OCI-LY1 (cell line): Measurements from ENCODE around the gene ZC2HC1C.

Experiments used
- H2AFZ ChIP-seq: fragments of 200-600 bp; sonication (generic), shearing (Covaris generic); 2 replicates; pipeline ENCODE4 v1.6.0; 2014; ENCODE audit warnings: antibody characterized with exemption, mild to moderate bottlenecking, low read length
- H3F3A ChIP-seq: fragments of 200-600 bp; sonication (generic), shearing (Covaris generic); 2 replicates; pipeline ENCODE4 v1.6.0; 2014; ENCODE audit warnings: mild to moderate bottlenecking, antibody characterized with exemption, low read length, moderate library complexity; ENCODE audit not compliant: insufficient read depth
- H3K27ac ChIP-seq: fragments of 200-600 bp; sonication (generic); 2 replicates; pipeline ENCODE4 v1.5.1; 2014; ENCODE audit warnings: low read length, mixed run types, mild to moderate bottlenecking, low read depth; ENCODE audit not compliant: poor library complexity, severe bottlenecking
- H3K27me3 ChIP-seq: fragments of 200-600 bp; sonication (generic); 2 replicates; pipeline ENCODE4 v1.6.0; 2014; ENCODE audit warnings: antibody characterized with exemption, mild to moderate bottlenecking, low read length, moderate library complexity; ENCODE audit not compliant: insufficient read depth
- H3K36me3 ChIP-seq: fragments of 200-600 bp; sonication (generic); 2 replicates; pipeline ENCODE4 v1.6.1; 2014; ENCODE audit warnings: mild to moderate bottlenecking, antibody characterized with exemption, low read length, moderate library complexity, mixed read lengths; ENCODE audit not compliant: insufficient read depth
- H3K4me1 ChIP-seq: fragments of 200-600 bp; sonication (generic); 2 replicates; pipeline ENCODE4 v1.5.1; 2014; ENCODE audit warnings: mild to moderate bottlenecking, low read length, moderate library complexity; ENCODE audit not compliant: insufficient read depth, severe bottlenecking
- H3K4me2 ChIP-seq: fragments of 200-600 bp; sonication (generic), shearing (Covaris generic); 2 replicates; pipeline ENCODE4 v1.6.1; 2014; ENCODE audit warnings: low read length
- H3K4me3 ChIP-seq: fragments of 200-600 bp; sonication (generic); 2 replicates; pipeline ENCODE4 v1.5.1; 2014; ENCODE audit warnings: low read length, low read depth, mild to moderate bottlenecking, mixed read lengths; ENCODE audit not compliant: poor library complexity, severe bottlenecking
- H3K79me2 ChIP-seq: fragments of 200-600 bp; shearing (Covaris generic); 2 replicates; pipeline ENCODE4 v1.6.1; 2016; ENCODE audit warnings: mixed run types, low read length, mixed read lengths; ENCODE audit not compliant: insufficient read depth
- H3K9ac ChIP-seq: fragments of 200-600 bp; sonication (generic), shearing (Covaris generic); 2 replicates; pipeline ENCODE4 v1.6.1; 2014; ENCODE audit warnings: mild to moderate bottlenecking, low read length, mixed read lengths
- H3K9me2 ChIP-seq: fragments of 200-600 bp; sonication (generic), shearing (Covaris generic); 2 replicates; pipeline ENCODE4 v1.6.1; 2014; ENCODE audit warnings: low read depth, mild to moderate bottlenecking, low read length, mixed read lengths
- H3K9me3 ChIP-seq: fragments of 200-600 bp; shearing (Covaris generic); 2 replicates; pipeline ENCODE4 v1.6.1; 2014; ENCODE audit warnings: low read length, mixed read lengths
- H4K20me1 ChIP-seq: fragments of 200-600 bp; sonication (generic), shearing (Covaris generic); 2 replicates; pipeline ENCODE4 v1.6.0; 2016; ENCODE audit warnings: mild to moderate bottlenecking, low read length; ENCODE audit not compliant: insufficient read depth
- EZH2 ChIP-seq: fragments of 200-600 bp; sonication (generic), shearing (Covaris generic); IDR thresholded peaks from 2 replicates; pipeline ENCODE4 v1.8.0; 2017; ENCODE audit warnings: borderline replicate concordance, mixed run types, mild to moderate bottlenecking, antibody characterized with exemption, low read length, moderate library complexity, mixed read lengths
- TF ChIP-seq, protein P1 (sequence below): fragments of 200-600 bp; sonication (generic), shearing (Covaris generic); IDR thresholded peaks from 2 replicates; pipeline ENCODE4 v1.5.1; 2017; ENCODE audit warnings: mild to moderate bottlenecking, antibody characterized with exemption, low read length, moderate library complexity, mixed read lengths

The ZC2HC1C gene

DNA sequence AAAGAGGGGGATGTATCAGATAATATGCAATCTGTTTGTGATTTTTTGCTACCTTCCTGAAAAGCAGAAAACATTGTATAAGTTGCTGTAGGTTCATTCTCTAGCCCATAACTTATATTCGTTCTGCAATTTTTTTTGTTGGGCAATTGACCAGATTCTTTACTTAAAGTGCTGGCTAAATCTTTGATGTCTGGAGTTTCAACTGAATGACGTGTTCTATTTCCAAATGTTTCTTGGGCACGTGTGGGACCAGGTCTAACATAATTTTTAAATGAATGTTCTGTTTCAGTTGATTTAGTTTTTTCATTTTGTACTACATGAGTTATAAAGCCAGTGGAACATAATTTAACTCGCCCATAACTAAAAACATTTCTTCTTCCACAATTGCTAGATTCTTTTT lies 21.9 kb upstream of the ZC2HC1C start:
- Histone ChIP-seq H3K9me2 (no peaks in the 10 kb centered on the region), H3K9ac (no peak overlapping the region), H2AFZ (no peak overlapping the region), H3F3A (0 out of 2 replicates have a peak, but pooled peaks cover under 1% of the 10 kb centered on the region), H3K4me2 (no peak overlapping the region), H3K79me2 (no peaks in the 10 kb centered on the region), H3K27ac (no peak overlapping the region), H3K27me3 (no peaks in the 10 kb centered on the region), H3K36me3 (peaks cover 28% of the 10 kb centered on the region; the same call in 1 of the 2 replicates), H3K4me1 (peaks cover 29% of the 10 kb centered on the region), H3K9me3 (no peaks in the 10 kb centered on the region), H3K4me3 (no peak overlapping the region), H4K20me1 (no peaks in the 10 kb centered on the region)
- TF ChIP-seq, protein P1, sequence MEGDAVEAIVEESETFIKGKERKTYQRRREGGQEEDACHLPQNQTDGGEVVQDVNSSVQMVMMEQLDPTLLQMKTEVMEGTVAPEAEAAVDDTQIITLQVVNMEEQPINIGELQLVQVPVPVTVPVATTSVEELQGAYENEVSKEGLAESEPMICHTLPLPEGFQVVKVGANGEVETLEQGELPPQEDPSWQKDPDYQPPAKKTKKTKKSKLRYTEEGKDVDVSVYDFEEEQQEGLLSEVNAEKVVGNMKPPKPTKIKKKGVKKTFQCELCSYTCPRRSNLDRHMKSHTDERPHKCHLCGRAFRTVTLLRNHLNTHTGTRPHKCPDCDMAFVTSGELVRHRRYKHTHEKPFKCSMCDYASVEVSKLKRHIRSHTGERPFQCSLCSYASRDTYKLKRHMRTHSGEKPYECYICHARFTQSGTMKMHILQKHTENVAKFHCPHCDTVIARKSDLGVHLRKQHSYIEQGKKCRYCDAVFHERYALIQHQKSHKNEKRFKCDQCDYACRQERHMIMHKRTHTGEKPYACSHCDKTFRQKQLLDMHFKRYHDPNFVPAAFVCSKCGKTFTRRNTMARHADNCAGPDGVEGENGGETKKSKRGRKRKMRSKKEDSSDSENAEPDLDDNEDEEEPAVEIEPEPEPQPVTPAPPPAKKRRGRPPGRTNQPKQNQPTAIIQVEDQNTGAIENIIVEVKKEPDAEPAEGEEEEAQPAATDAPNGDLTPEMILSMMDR, result no peak
- no peak for TF ChIP-seq EZH2

DNA sequence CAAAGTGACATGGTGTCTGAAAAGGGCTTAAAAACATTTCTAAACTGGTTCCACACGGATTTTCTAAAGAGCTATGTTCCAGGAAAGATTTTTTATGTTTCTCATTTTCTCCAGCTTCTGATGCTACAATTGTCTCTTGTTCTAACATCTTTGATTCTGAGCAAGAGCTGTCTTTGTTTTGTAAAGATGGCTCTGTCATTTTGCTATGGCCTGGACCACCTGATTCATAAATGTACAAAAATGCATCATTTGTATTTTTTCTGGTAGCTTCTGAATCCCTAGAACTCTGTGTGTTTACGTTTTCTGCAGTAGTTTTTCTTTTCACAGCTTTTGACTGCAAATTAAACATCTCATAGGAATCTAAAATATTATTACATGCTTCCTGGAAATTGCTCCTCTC lies 21.3 kb upstream of the ZC2HC1C start:
- Histone ChIP-seq H3K4me3 (no peak overlapping the region), H3K79me2 (no peaks in the 10 kb centered on the region), H3K4me2 (no peak overlapping the region), H3K27ac (no peak overlapping the region), H2AFZ (no peak overlapping the region), H3K9me2 (no peaks in the 10 kb centered on the region), H4K20me1 (no peaks in the 10 kb centered on the region), H3K9ac (no peak overlapping the region), H3K27me3 (no peaks in the 10 kb centered on the region), H3K36me3 (peaks cover 32% of the 10 kb centered on the region; the same call in 1 of the 2 replicates), H3K9me3 (no peaks in the 10 kb centered on the region), H3F3A (0 out of 2 replicates have a peak, but pooled peaks cover 7% of the 10 kb centered on the region), H3K4me1 (peaks cover 29% of the 10 kb centered on the region)
- TF ChIP-seq, protein P1, result no peak
- TF ChIP-seq EZH2, result no peak

DNA sequence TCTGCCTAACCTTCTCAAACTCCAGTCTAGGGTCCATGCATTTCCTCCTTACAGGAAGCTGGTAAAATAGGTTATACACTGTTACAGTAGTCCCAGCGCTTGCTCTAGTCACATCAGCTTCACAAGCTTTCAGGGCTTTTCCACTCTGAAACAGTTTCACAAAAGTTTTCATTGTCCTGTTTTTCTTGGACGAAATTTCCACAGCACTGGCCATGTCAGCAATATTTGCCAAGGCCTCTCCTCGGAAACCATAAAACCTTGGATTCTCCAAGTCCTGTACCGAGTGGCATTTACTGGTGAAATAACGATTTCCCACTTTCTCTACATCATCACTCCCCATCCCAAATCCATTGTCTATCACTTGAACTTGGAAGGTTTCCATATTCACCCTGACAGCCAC lies 20.3 kb upstream of the ZC2HC1C start:
- H3K9me2 ChIP-seq, result no peaks in the 10 kb centered on the region
- H3K4me2 ChIP-seq, result no peak overlapping the region
- no peak overlapping the region for H2AFZ ChIP-seq
- no peak overlapping the region for H3K4me3 ChIP-seq
- peaks cover 31% of the 10 kb centered on the region; the same call in 1 of the 2 replicates for H3K36me3 ChIP-seq
- H4K20me1 ChIP-seq, result no peaks in the 10 kb centered on the region
- H3K9ac ChIP-seq, result no peak overlapping the region
- peaks cover 29% of the 10 kb centered on the region for H3K4me1 ChIP-seq
- H3K9me3 ChIP-seq, result no peaks in the 10 kb centered on the region
- no peaks in the 10 kb centered on the region for H3K79me2 ChIP-seq
- no peak overlapping the region for H3K27ac ChIP-seq
- H3K27me3 ChIP-seq, result no peaks in the 10 kb centered on the region
- TF ChIP-seq EZH2, result no peak
- TF ChIP-seq, protein P1, result no peak
- H3F3A ChIP-seq, result 0 out of 2 replicates have a peak, but pooled peaks cover 7% of the 10 kb centered on the region
